GM12801 (cell line): ENCODE data around the gene PCK2.

Source experiments
- CTCF ChIP-seq: IDR thresholded peaks from one replicate; pipeline ENCODE4 v1.5.1; 2011; ENCODE audit warnings: control low read depth; ENCODE audit not compliant: insufficient read length; ENCODE audit errors: extremely low read depth

The PCK2 gene

GRCh38 chr14:24115422-24116127, 21.5 kb downstream of the PCK2 start:
- no peak for TF ChIP-seq CTCF

- TF ChIP-seq CTCF = no peak
Observed at GRCh38 chr14:24116128-24116814, 22.2 kb downstream of the PCK2 start.

- no peak for TF ChIP-seq CTCF
Observed at GRCh38 chr14:24117179-24117578, 23.1 kb downstream of the PCK2 start.

GRCh38 chr14:24119691-24120090, 25.6 kb downstream of the PCK2 start:
- TF ChIP-seq CTCF = no peak

- no peak for TF ChIP-seq CTCF
Observed at GRCh38 chr14:24121210-24121609, 27.1 kb downstream of the PCK2 start.

GRCh38 chr14:24122416-24122815, 28.3 kb downstream of the PCK2 start:
- no peak for TF ChIP-seq CTCF

- TF ChIP-seq CTCF = no peak
Observed at GRCh38 chr14:24122898-24123297, 28.8 kb downstream of the PCK2 start.
